Endothelial cell of umbilical vein (primary cell): ENCODE measurements around the gene TNFSF12. TPM values are rescaled to one million over a fixed set of nuclear protein-coding genes. Genes with fewer than 3 reads are reported as not detected.

Source experiments
- BruUV-seq: library from RNA; stranded (reverse); fragments of 400-500 nt; replicated peaks from 2 replicates; lab custom pipeline; 2021; lab: Mats Ljungman, UMichigan
- CTCF ChIA-PET: fragments of 300-600, 350-600 bp; sonication (Branson Sonifier 250); formaldehyde crosslinking; loops from one replicate; lab custom pipeline; 2021; ENCODE audit warnings: antibody characterized with exemption, inconsistent platforms; lab: Charles Lee
- POLR2A ChIA-PET: fragments of 300-600, 350-600 bp; sonication (Branson Sonifier 250); formaldehyde crosslinking; loops from one replicate; lab custom pipeline; 2021; ENCODE audit warnings: antibody characterized with exemption, inconsistent platforms; lab: Charles Lee
- DNase-seq: peaks from one replicate; pipeline ENCODE4 v3.0.0-alpha.2; 2011; ENCODE audit warnings: low read depth, low spot score
- FAIRE-seq: peaks from 2 replicates; lab custom pipeline; 2011; peaks lifted over from hg19 to GRCh38; lab: Jason Lieb, UNC
- H2AFZ ChIP-seq: 2 replicates; pipeline ENCODE4 v1.6.0; 2012; ENCODE audit warnings: low read depth, low read length, control low read depth, inconsistent platforms
- H3K27ac ChIP-seq: 2 replicates; pipeline ENCODE4 v1.5.1; 2011; ENCODE audit warnings: low read depth, mild to moderate bottlenecking, control low read depth, low read length, moderate library complexity; ENCODE audit not compliant: insufficient read depth
- H3K27me3 ChIP-seq, 2 experiments: 2 replicates each; pipeline versions ENCODE4 v1.6.0 to v1.6.1; 2011; ENCODE audit warnings: low read length in 2 of 2, mixed read lengths in 1 of 2; ENCODE audit not compliant: control insufficient read depth in 2 of 2, insufficient read depth in 2 of 2
- H3K36me3 ChIP-seq, 2 experiments: 2 replicates in 1 of 2; 3 replicates in 1 of 2; pipeline ENCODE4 v1.5.1; 2011; ENCODE audit warnings: low read length in 2 of 2, mild to moderate bottlenecking in 1 of 2, moderate library complexity in 1 of 2; ENCODE audit not compliant: control insufficient read depth in 2 of 2, insufficient read depth in 2 of 2; ENCODE audit errors: extremely low read depth in 1 of 2
- H3K4me1 ChIP-seq: 3 replicates; pipeline ENCODE4 v1.5.1; 2011; ENCODE audit warnings: mild to moderate bottlenecking, low read length; ENCODE audit not compliant: control insufficient read depth, insufficient read depth; ENCODE audit errors: extremely low read depth
- H3K4me2 ChIP-seq: 2 replicates; pipeline ENCODE4 v1.6.1; 2011; ENCODE audit warnings: low read length, control low read depth, mixed read lengths; ENCODE audit not compliant: insufficient read depth
- H3K4me3 ChIP-seq, 3 experiments: fragments of 200-600 bp in 1 of 3; sonication (generic), shearing (Covaris generic) in 1 of 3; replicated peaks in 1 of 3; 2 replicates each; pipeline ENCODE4 v1.5.1; 2011 to 2016; ENCODE audit warnings: control low read depth in 3 of 3, low read length in 3 of 3, mild to moderate bottlenecking in 2 of 3, inconsistent platforms in 1 of 3, low read depth in 1 of 3, moderate library complexity in 1 of 3; ENCODE audit not compliant: insufficient read depth in 1 of 3
- H3K79me2 ChIP-seq: 2 replicates; pipeline ENCODE4 v1.6.0; 2012; ENCODE audit warnings: low read length, inconsistent platforms; ENCODE audit not compliant: control insufficient read depth, insufficient read depth
- H3K9ac ChIP-seq: replicated peaks from 2 replicates; pipeline ENCODE3; 2011; ENCODE audit warnings: low read length, control low read depth; ENCODE audit not compliant: insufficient read depth; ENCODE audit errors: extremely low read depth
- H3K9me1 ChIP-seq: replicated peaks from 3 replicates; pipeline ENCODE4 v1.6.0; 2011; ENCODE audit warnings: mild to moderate bottlenecking, low read length; ENCODE audit not compliant: control insufficient read depth, insufficient read depth; ENCODE audit errors: extremely low read depth
- H3K9me3 ChIP-seq: replicated peaks from 2 replicates; pipeline ENCODE4 v1.5.1; 2012; ENCODE audit warnings: low read length, inconsistent platforms; ENCODE audit not compliant: control insufficient read depth, insufficient read depth
- H4K20me1 ChIP-seq: replicated peaks from 2 replicates; pipeline ENCODE3; 2011; ENCODE audit warnings: mild to moderate bottlenecking, low read length; ENCODE audit not compliant: control insufficient read depth, insufficient read depth; ENCODE audit errors: extremely low read depth
- EZH2 ChIP-seq: IDR thresholded peaks from 2 replicates; pipeline ENCODE4 v1.6.1; 2012; ENCODE audit warnings: borderline replicate concordance, low read depth, mild to moderate bottlenecking, moderate library complexity, low read length, inconsistent platforms; ENCODE audit not compliant: severe bottlenecking
- FOS ChIP-seq: IDR thresholded peaks from 2 replicates; pipeline ENCODE4 v1.6.1; 2011; ENCODE audit warnings: mild to moderate bottlenecking, low read length, moderate library complexity, borderline replicate concordance; ENCODE audit not compliant: insufficient read depth
- GATA2 ChIP-seq: IDR thresholded peaks from 2 replicates; pipeline ENCODE4 v1.7.0; 2011; ENCODE audit warnings: low read depth, mild to moderate bottlenecking, moderate library complexity, mixed read lengths, low read length; ENCODE audit not compliant: insufficient read length, insufficient read depth
- JUN ChIP-seq: IDR thresholded peaks from 2 replicates; pipeline ENCODE4 v1.6.1; 2011; ENCODE audit warnings: borderline replicate concordance, low read depth; ENCODE audit not compliant: insufficient read length, insufficient read depth
- MAX ChIP-seq: IDR thresholded peaks from 2 replicates; pipeline ENCODE4 v1.6.1; 2011; ENCODE audit not compliant: insufficient read depth, insufficient read length
- MYC ChIP-seq: IDR thresholded peaks from one replicate; pipeline ENCODE4 v1.6.1; 2011; ENCODE audit warnings: mild to moderate bottlenecking, low read depth, low read length
- POLR2A ChIP-seq: IDR thresholded peaks from 2 replicates; pipeline ENCODE4 v1.6.1; 2012; ENCODE audit warnings: low read depth, mild to moderate bottlenecking, control low read depth, low read length
- POLR2AphosphoS5 ChIP-seq: IDR thresholded peaks from 2 replicates; pipeline ENCODE4 v1.6.1; 2012; ENCODE audit warnings: low read depth, mild to moderate bottlenecking, control low read depth, low read length, moderate library complexity; ENCODE audit not compliant: insufficient read depth
- dilution Hi-C: fragments of 300-500 bp; cut with MboI; formaldehyde crosslinking; loops from one replicate; pipeline ENCODE4 v1.15.0; 2019; ENCODE audit warnings: low sequenced_read_pairs; ENCODE audit not compliant: extremely low pct_ligation_motif_present
- intact Hi-C: fragments of 100-400 bp; cut with micrococcal nuclease; formaldehyde crosslinking; loops from one replicate; pipeline ENCODE4 v1.10.0; 2022
- polyA plus RNA-seq, 4 experiments: library from polyadenylated mRNA; depleted of rRNA in 3 of 4; stranded (reverse) in 3 of 4; unstranded in 1 of 4; fragments of >200 nt; gene quantifications; 2 replicates each; pipeline versions ENCODE4 v1.2.1 to v1.2.3, GENCODE V29; 2011 to 2012; ENCODE audit warnings: missing spikeins in 1 of 4
- total RNA-seq: library from RNA; stranded (reverse); gene quantifications from 2 replicates; pipeline ENCODE4 v1.2.3, GENCODE V29; 2021

Gene TNFSF12
- total and polyA plus RNA-seq, 2 donors (not counting 3 experiments of a cell fraction or from before 2014, with no cell fraction given): 28.4 to 39.4 TPM

DNA sequence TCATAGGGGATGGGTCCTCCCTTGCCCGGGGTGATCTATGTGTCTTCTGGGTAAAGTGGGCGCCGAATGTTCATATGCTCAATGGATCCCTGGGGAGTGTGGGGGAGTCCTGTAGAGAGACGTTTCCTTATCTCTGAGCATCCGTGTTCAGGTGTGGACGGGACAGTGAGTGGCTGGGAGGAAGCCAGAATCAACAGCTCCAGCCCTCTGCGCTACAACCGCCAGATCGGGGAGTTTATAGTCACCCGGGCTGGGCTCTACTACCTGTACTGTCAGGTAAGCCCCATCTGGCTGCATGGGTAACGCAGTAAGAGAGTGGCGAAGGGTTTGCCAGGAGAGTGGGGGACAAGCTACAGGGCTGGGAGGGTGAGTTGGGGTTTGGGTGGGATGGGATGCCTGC is 7.8 kb downstream of the TNFSF12 start:
- DNase-seq (no peak), FAIRE-seq (no peak)
- BruUV-seq: no TSS peak
- POLR2A ChIA-PET: no interaction called here
- Histone ChIP-seq H3K79me2 (no peaks in the 10 kb centered on the region), H3K27ac (no peak overlapping the region), H3K4me2 (no peak overlapping the region), H3K27me3 (no peaks in the 10 kb centered on the region), H2AFZ (no peak overlapping the region), H3K9ac (no peak overlapping the region), H3K36me3 (no peaks in the 10 kb centered on the region), H3K4me3 (no peak overlapping the region), H3K4me1 (peaks cover 25% of the 10 kb centered on the region), H3K9me3 (no peaks in the 10 kb centered on the region), H4K20me1 (no peaks in the 10 kb centered on the region), H3K9me1 (no peaks in the 10 kb centered on the region)
- intact Hi-C loops: no loop called here
- TF ChIP-seq JUN (no peak), EZH2 (no peak), FOS (no peak), POLR2A (no peak), MYC (no peak), MAX (no peak), GATA2 (no peak), POLR2AphosphoS5 (no peak)
- dilution Hi-C loops: no loop called here
- CTCF ChIA-PET: interaction anchor here (2.0 to 6.7 kb wide), 3 partner anchors 33 to 41 kb away, joined by 5 to 314 read pairs (median 14); partner anchors contain the start of gene SOX15
